K562 (cell line): Measurements from ENCODE around the gene AASDH.

Experiments used
- BRCA1 ChIP-seq, 2 experiments: fragments of 450-650 bp in 1 of 2; sonication (generic) in 1 of 2; formaldehyde crosslinking in 1 of 2; IDR thresholded peaks; 2 replicates each; pipeline versions ENCODE4 v1.5.0 to v1.6.1; 2017 to 2020; ENCODE audit warnings: mild to moderate bottlenecking in 1 of 2, missing genetic modification reagents in 1 of 2
- ERF ChIP-seq: fragments of 450-650 bp; formaldehyde crosslinking; IDR thresholded peaks from 2 replicates; pipeline ENCODE4 v1.4.0; 2020; ENCODE audit warnings: mild to moderate bottlenecking, mixed read lengths
- ETV5 ChIP-seq: sonication (generic); formaldehyde crosslinking; IDR thresholded peaks from 2 replicates; pipeline ENCODE4 v1.4.0; 2020; ENCODE audit warnings: low read depth, mild to moderate bottlenecking, missing genetic modification reagents
- JUN ChIP-seq, 2 experiments: sonication (generic) in 1 of 2; formaldehyde crosslinking in 1 of 2; IDR thresholded peaks; 2 replicates each; pipeline versions ENCODE4 v1.6.1 to v1.8.0; 2012 to 2022; ENCODE audit warnings: borderline replicate concordance in 2 of 2, mild to moderate bottlenecking in 2 of 2, improper control_type of control experiment in 1 of 2, low read depth in 1 of 2, low read length in 1 of 2, missing genetic modification reagents in 1 of 2
- MTA3 ChIP-seq: fragments of 450-650 bp; formaldehyde crosslinking; IDR thresholded peaks from 2 replicates; pipeline ENCODE4 v1.6.1; 2017; ENCODE audit warnings: mild to moderate bottlenecking, borderline replicate concordance
- NFE2L1 ChIP-seq: fragments of 450-650 bp; IDR thresholded peaks from 2 replicates; pipeline ENCODE4 v1.6.1; 2016; ENCODE audit warnings: missing genetic modification characterization, low read depth, mild to moderate bottlenecking, missing compliant biosample characterization, moderate library complexity, borderline replicate concordance
- POLR2AphosphoS5 ChIP-seq: IDR thresholded peaks from 2 replicates; pipeline ENCODE4 v1.6.1; 2011; ENCODE audit warnings: mild to moderate bottlenecking, low read depth, low read length, moderate library complexity; ENCODE audit not compliant: control insufficient read depth, insufficient read depth
- RBM39 ChIP-seq: fragments of 200-400 bp; formaldehyde crosslinking; optimal IDR thresholded peaks from 2 replicates; pipeline ENCODE3; 2018; ENCODE audit warnings: low read depth, low read length
- TBL1XR1 ChIP-seq, 2 experiments: IDR thresholded peaks; 2 replicates each; pipeline ENCODE4 v1.6.1; 2012; ENCODE audit warnings: improper control_type of control experiment in 2 of 2, low read length in 2 of 2, mild to moderate bottlenecking in 1 of 2
- ZNF263 ChIP-seq: sonication (generic); formaldehyde crosslinking; IDR thresholded peaks from 2 replicates; pipeline ENCODE4 v1.8.0; 2022; ENCODE audit warnings: mild to moderate bottlenecking, missing genetic modification reagents, borderline replicate concordance
- ZNF76 ChIP-seq: fragments of 250-450 bp; sonication (Bioruptor Pico); IDR thresholded peaks from 2 replicates; pipeline ENCODE4 v1.4.0; 2020; ENCODE audit warnings: mild to moderate bottlenecking, moderate library complexity, borderline replicate concordance
- TF ChIP-seq, protein P1 (sequence below), 3 experiments: IDR thresholded peaks in 2 of 3; conservative IDR thresholded peaks in 1 of 3; 2 replicates each; pipeline ENCODE4 v1.5.1; 2011 to 2012; ENCODE audit warnings: low read length in 3 of 3, mild to moderate bottlenecking in 3 of 3, control low read depth in 2 of 3, improper control_type of control experiment in 1 of 3, inconsistent platforms in 1 of 3, low read depth in 1 of 3, mixed read lengths in 1 of 3, moderate library complexity in 1 of 3; ENCODE audit not compliant: insufficient read depth in 2 of 3
- TF ChIP-seq, protein P2 (sequence below): fragments of 150-350 bp; conservative IDR thresholded peaks from 2 replicates; pipeline ENCODE4 v1.6.1; 2014; ENCODE audit warnings: low read length

- TF ChIP-seq JUN (IDR thresholded peaks at IDR 0.05; ENCODE audit: borderline replicate concordance, low read depth, low read length) (no peak), JUN (CRISPR knock-in tag; IDR thresholded peaks at IDR 0.05; ENCODE audit: borderline replicate concordance) (no peak), NFE2L1 (no peak), MTA3 (no peak), RBM39 (no peak), ERF (CRISPR knock-in tag) (no peak), POLR2AphosphoS5 (no peak), ETV5 (CRISPR knock-in tag) (no peak), TBL1XR1 (IDR thresholded peaks at IDR 0.05; ENCODE audit: low read length in 2 of 2) (no peak), ZNF76 (no peak), BRCA1 (IDR thresholded peaks at IDR 0.05) (no peak), BRCA1 (CRISPR knock-in tag; IDR thresholded peaks at IDR 0.05) (no peak), ZNF263 (CRISPR knock-in tag) (no peak)
- TF ChIP-seq, protein P1, sequence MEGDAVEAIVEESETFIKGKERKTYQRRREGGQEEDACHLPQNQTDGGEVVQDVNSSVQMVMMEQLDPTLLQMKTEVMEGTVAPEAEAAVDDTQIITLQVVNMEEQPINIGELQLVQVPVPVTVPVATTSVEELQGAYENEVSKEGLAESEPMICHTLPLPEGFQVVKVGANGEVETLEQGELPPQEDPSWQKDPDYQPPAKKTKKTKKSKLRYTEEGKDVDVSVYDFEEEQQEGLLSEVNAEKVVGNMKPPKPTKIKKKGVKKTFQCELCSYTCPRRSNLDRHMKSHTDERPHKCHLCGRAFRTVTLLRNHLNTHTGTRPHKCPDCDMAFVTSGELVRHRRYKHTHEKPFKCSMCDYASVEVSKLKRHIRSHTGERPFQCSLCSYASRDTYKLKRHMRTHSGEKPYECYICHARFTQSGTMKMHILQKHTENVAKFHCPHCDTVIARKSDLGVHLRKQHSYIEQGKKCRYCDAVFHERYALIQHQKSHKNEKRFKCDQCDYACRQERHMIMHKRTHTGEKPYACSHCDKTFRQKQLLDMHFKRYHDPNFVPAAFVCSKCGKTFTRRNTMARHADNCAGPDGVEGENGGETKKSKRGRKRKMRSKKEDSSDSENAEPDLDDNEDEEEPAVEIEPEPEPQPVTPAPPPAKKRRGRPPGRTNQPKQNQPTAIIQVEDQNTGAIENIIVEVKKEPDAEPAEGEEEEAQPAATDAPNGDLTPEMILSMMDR (IDR thresholded peaks at IDR 0.05 in 2 of 3, conservative IDR thresholded peaks at IDR 0.05 in 1 of 3; ENCODE audit: insufficient read depth in 2 of 3, low read depth in 1 of 3, low read length in 3 of 3): no peak
- TF ChIP-seq, protein P2, sequence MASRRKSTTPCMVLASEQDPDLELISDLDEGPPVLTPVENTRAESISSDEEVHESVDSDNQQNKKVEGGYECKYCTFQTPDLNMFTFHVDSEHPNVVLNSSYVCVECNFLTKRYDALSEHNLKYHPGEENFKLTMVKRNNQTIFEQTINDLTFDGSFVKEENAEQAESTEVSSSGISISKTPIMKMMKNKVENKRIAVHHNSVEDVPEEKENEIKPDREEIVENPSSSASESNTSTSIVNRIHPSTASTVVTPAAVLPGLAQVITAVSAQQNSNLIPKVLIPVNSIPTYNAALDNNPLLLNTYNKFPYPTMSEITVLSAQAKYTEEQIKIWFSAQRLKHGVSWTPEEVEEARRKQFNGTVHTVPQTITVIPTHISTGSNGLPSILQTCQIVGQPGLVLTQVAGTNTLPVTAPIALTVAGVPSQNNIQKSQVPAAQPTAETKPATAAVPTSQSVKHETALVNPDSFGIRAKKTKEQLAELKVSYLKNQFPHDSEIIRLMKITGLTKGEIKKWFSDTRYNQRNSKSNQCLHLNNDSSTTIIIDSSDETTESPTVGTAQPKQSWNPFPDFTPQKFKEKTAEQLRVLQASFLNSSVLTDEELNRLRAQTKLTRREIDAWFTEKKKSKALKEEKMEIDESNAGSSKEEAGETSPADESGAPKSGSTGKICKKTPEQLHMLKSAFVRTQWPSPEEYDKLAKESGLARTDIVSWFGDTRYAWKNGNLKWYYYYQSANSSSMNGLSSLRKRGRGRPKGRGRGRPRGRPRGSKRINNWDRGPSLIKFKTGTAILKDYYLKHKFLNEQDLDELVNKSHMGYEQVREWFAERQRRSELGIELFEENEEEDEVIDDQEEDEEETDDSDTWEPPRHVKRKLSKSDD: no peak
Measured at GRCh38 chr4:56302760-56303159, 84.5 kb downstream of the AASDH start.
